ENCODE measurements around the gene OTOA. TPM values are rescaled to one million over a fixed set of nuclear protein-coding genes. Genes with fewer than 3 reads are reported as not detected.
"Not testable (repeated sequence)": the region's sequence is repeated elsewhere in the genome, so short reads cannot be mapped to it uniquely, and the experiment has no call there.

The OTOA gene
- total RNA-seq, 1 experiment from 2014 or later, result not detected

DNA sequence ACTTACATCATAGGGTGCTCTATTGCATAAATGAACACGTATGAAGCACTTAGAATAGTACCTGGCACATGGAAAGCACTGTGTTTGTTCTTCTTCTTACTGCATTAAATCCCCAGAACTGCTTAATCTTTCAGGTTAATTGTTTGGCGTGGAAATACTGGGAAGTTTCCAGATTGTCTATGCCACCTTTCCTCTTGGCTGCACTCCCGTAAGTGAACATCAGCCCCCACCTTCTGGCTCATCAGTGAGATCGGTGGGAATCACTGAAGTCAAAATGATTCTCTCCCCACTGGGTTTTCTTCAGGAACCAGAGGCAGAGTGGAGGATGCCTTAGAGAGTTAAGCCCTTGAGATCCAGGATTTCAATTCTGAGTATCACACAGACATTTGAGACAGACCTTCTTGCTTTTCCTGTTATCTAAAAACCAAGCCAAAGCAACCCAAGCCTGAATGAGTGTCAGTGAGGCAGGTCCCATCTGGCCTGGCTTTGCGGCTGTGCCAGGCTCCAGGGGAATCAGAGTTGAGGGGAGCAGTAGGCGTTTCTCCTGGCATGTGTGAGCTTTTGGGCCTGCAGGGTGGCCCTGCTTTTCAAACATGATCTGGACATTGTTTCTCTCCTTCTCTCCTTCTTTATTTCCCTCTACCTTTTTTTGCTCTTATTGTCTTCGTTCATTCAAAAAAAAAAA, 59.1 kb downstream of the OTOA start:
- no peak overlapping the region for H3K4me3 ChIP-seq
- H4K20me1 ChIP-seq (ENCODE audit: insufficient read depth), result no peaks in the 10 kb centered on the region
- no peaks in the 10 kb centered on the region for H3K9me3 ChIP-seq (ENCODE audit: insufficient read depth, low read depth)
- H3K36me3 ChIP-seq (ENCODE audit: low read depth), result no peaks in the 10 kb centered on the region
- no peaks in the 10 kb centered on the region for H3K4me1 ChIP-seq (replicated peaks; ENCODE audit: insufficient read depth)
- ChIA-PET POLR2A (ENCODE audit: unreplicated experiment) (no interaction called here), CTCF (no interaction called here)
- no peaks in the 10 kb centered on the region for H3F3A ChIP-seq (ENCODE audit: insufficient read depth, low read depth)
- no peak overlapping the region for H2AFZ ChIP-seq
- no peak for DNase-seq
- TF ChIP-seq, protein P1, sequence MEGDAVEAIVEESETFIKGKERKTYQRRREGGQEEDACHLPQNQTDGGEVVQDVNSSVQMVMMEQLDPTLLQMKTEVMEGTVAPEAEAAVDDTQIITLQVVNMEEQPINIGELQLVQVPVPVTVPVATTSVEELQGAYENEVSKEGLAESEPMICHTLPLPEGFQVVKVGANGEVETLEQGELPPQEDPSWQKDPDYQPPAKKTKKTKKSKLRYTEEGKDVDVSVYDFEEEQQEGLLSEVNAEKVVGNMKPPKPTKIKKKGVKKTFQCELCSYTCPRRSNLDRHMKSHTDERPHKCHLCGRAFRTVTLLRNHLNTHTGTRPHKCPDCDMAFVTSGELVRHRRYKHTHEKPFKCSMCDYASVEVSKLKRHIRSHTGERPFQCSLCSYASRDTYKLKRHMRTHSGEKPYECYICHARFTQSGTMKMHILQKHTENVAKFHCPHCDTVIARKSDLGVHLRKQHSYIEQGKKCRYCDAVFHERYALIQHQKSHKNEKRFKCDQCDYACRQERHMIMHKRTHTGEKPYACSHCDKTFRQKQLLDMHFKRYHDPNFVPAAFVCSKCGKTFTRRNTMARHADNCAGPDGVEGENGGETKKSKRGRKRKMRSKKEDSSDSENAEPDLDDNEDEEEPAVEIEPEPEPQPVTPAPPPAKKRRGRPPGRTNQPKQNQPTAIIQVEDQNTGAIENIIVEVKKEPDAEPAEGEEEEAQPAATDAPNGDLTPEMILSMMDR (conservative IDR thresholded peaks at IDR 0.05), result no peak
- TF ChIP-seq EZH2 (IDR thresholded peaks at IDR 0.05; ENCODE audit: low read depth), result no peak
- no peak overlapping the region for H3K4me2 ChIP-seq
- H3K27me3 ChIP-seq (ENCODE audit: insufficient read depth, low read depth), result no peaks in the 10 kb centered on the region
- no peaks in the 10 kb centered on the region for H3K79me2 ChIP-seq (ENCODE audit: low read depth)
- intact Hi-C loops (cut with micrococcal nuclease; ENCODE audit: unreplicated experiment), result no loop called here
- BruUV-seq (replicated peaks), result no TSS peak
- H3K27ac ChIP-seq, result no peak overlapping the region
- no peaks in the 10 kb centered on the region for H3K9me2 ChIP-seq (ENCODE audit: insufficient read depth)

DNA sequence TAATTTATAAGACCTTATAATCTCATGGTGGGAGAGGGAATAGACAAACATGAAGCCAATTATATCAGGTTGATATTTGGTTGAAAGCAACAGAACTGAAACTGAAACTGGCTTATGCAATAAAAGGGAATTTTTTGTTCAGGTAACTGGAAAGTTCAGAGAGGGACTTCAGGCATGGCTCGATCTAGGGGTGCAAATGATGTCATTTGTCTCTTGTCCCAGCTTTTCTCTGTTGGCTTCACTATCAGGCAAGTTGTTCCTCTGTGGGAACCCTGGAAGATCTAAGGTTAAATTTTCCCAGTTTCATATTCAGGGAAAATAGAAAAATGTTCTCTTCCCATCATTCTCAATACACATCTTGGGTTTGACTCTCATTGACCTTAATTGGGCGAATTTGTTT, 59.8 kb downstream of the OTOA start:
- no peak overlapping the region for H2AFZ ChIP-seq
- H4K20me1 ChIP-seq (ENCODE audit: insufficient read depth), result no peaks in the 10 kb centered on the region
- H3K36me3 ChIP-seq (ENCODE audit: low read depth), result no peaks in the 10 kb centered on the region
- no peak overlapping the region for H3K4me2 ChIP-seq
- no peaks in the 10 kb centered on the region for H3K4me1 ChIP-seq (replicated peaks; ENCODE audit: insufficient read depth)
- H3F3A ChIP-seq (ENCODE audit: insufficient read depth, low read depth), result no peaks in the 10 kb centered on the region
- no peak for DNase-seq
- BruUV-seq (replicated peaks), result no TSS peak
- TF ChIP-seq, protein P1 (conservative IDR thresholded peaks at IDR 0.05), result no peak
- TF ChIP-seq EZH2 (IDR thresholded peaks at IDR 0.05; ENCODE audit: low read depth), result no peak
- no peaks in the 10 kb centered on the region for H3K9me3 ChIP-seq (ENCODE audit: insufficient read depth, low read depth)
- no peak overlapping the region for H3K4me3 ChIP-seq
- ChIA-PET CTCF (no interaction called here), POLR2A (ENCODE audit: unreplicated experiment) (no interaction called here)
- no peak overlapping the region for H3K27ac ChIP-seq
- no peaks in the 10 kb centered on the region for H3K27me3 ChIP-seq (ENCODE audit: insufficient read depth, low read depth)
- intact Hi-C loops (cut with micrococcal nuclease; ENCODE audit: unreplicated experiment), result no loop called here
- H3K9me2 ChIP-seq (ENCODE audit: insufficient read depth), result no peaks in the 10 kb centered on the region
- no peaks in the 10 kb centered on the region for H3K79me2 ChIP-seq (ENCODE audit: low read depth)

DNA sequence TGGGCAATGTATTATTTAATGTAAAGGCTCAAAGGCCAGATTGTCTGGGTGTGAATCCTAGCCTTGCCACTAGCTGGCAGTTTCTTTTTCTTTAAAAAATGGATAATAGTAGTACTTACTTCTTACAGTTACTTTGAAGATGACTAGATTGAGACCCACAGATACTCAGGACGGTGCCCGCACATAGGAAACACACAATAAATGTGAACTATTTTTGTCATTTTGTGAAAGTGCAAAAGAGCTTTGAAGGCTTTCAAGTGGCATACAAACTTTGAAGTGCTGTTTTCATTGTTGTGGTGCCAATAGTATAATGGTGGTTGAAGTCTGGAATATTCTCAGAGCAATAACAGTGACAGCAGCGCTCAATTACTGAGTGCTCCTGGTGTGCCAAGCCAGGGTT, 63.6 kb downstream of the OTOA start:
- Histone ChIP-seq H3K9me3 (ENCODE audit: insufficient read depth, low read depth) (no peaks in the 10 kb centered on the region), H3K4me2 (no peak overlapping the region), H3K27me3 (ENCODE audit: insufficient read depth, low read depth) (no peaks in the 10 kb centered on the region), H3F3A (ENCODE audit: insufficient read depth, low read depth) (no peaks in the 10 kb centered on the region), H3K36me3 (ENCODE audit: low read depth) (no peaks in the 10 kb centered on the region), H3K4me3 (no peak overlapping the region), H3K79me2 (ENCODE audit: low read depth) (no peaks in the 10 kb centered on the region), H3K27ac (no peak overlapping the region), H2AFZ (no peak overlapping the region), H3K9me2 (ENCODE audit: insufficient read depth) (no peaks in the 10 kb centered on the region), H4K20me1 (ENCODE audit: insufficient read depth) (no peaks in the 10 kb centered on the region), H3K4me1 (replicated peaks; ENCODE audit: insufficient read depth) (no peaks in the 10 kb centered on the region)
- TF ChIP-seq, protein P1 (conservative IDR thresholded peaks at IDR 0.05), result no peak; the same call in 1 of the 2 replicates
- no peak for TF ChIP-seq EZH2 (IDR thresholded peaks at IDR 0.05; ENCODE audit: low read depth)
- CTCF ChIA-PET, result interaction anchor here (0.7 kb wide), 1 partner anchor 1320 kb away, joined by 3 read pairs; no protein-coding TSS in a partner anchor
- BruUV-seq (replicated peaks), result no TSS peak
- intact Hi-C loops (cut with micrococcal nuclease; ENCODE audit: unreplicated experiment), result no loop called here
- no peak for DNase-seq
- POLR2A ChIA-PET (ENCODE audit: unreplicated experiment), result no interaction called here

DNA sequence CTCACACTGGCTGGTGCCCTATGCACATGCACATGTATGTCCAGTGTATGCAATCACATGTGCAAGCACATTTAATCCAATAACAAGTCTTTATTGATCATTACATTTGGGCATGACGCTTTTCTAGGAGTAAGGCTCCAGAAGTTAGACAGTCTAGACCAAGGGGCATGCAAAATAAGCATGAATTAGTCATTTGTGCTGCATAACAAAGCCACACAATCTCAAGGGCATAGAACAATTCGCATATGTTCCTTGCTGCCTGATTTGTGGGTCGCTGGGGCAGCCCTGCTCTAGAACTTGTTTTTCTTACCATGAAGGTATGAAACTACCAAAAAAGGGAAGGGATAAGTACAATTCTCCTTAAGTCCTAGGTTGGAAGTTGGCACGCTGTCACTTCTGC, 67.5 kb downstream of the OTOA start:
- H3K4me2 ChIP-seq; DNase-seq; H3K27me3 ChIP-seq (ENCODE audit: insufficient read depth, low read depth); H3K79me2 ChIP-seq (ENCODE audit: low read depth); H3F3A ChIP-seq (ENCODE audit: insufficient read depth, low read depth); intact Hi-C loops (cut with micrococcal nuclease; ENCODE audit: unreplicated experiment); H3K4me1 ChIP-seq (replicated peaks; ENCODE audit: insufficient read depth); H3K27ac ChIP-seq; POLR2A ChIA-PET (ENCODE audit: unreplicated experiment); H4K20me1 ChIP-seq (ENCODE audit: insufficient read depth); H3K9me2 ChIP-seq (ENCODE audit: insufficient read depth); H3K36me3 ChIP-seq (ENCODE audit: low read depth); CTCF ChIA-PET; BruUV-seq (replicated peaks); H3K4me3 ChIP-seq; H2AFZ ChIP-seq; H3K9me3 ChIP-seq (ENCODE audit: insufficient read depth, low read depth): not testable (repeated sequence)

DNA sequence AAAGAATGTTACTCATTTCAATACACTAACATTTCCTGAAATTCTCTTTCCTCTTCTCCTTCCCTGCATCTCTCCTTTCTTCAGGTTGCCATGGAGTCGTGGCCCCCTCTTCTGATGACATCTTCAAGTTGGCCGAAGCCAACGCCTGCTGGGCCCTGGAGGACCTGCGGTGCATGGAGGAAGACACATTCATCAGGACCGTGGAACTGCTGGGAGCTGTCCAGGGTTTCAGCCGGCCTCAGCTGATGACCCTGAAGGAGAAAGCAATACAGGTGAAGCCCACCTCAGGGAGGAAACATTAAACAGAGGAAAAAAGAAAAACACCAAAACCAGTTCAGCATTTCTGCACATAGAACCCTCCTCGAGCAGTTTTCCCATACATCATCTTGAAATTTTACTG, 76.9 kb downstream of the OTOA start:
- H3K27ac ChIP-seq; H3F3A ChIP-seq (ENCODE audit: insufficient read depth, low read depth); POLR2A ChIA-PET (ENCODE audit: unreplicated experiment); H3K4me1 ChIP-seq (replicated peaks; ENCODE audit: insufficient read depth); H3K36me3 ChIP-seq (ENCODE audit: low read depth); H3K4me3 ChIP-seq; H3K79me2 ChIP-seq (ENCODE audit: low read depth); H3K9me2 ChIP-seq (ENCODE audit: insufficient read depth); H4K20me1 ChIP-seq (ENCODE audit: insufficient read depth); BruUV-seq (replicated peaks); H2AFZ ChIP-seq; H3K9me3 ChIP-seq (ENCODE audit: insufficient read depth, low read depth); H3K27me3 ChIP-seq (ENCODE audit: insufficient read depth, low read depth); DNase-seq; CTCF ChIA-PET; H3K4me2 ChIP-seq; intact Hi-C loops (cut with micrococcal nuclease; ENCODE audit: unreplicated experiment): not testable (repeated sequence)

Data from PC-9 (cell line).